Measurements from ENCODE around the gene PAX6.

PAX6 gene

DNA sequence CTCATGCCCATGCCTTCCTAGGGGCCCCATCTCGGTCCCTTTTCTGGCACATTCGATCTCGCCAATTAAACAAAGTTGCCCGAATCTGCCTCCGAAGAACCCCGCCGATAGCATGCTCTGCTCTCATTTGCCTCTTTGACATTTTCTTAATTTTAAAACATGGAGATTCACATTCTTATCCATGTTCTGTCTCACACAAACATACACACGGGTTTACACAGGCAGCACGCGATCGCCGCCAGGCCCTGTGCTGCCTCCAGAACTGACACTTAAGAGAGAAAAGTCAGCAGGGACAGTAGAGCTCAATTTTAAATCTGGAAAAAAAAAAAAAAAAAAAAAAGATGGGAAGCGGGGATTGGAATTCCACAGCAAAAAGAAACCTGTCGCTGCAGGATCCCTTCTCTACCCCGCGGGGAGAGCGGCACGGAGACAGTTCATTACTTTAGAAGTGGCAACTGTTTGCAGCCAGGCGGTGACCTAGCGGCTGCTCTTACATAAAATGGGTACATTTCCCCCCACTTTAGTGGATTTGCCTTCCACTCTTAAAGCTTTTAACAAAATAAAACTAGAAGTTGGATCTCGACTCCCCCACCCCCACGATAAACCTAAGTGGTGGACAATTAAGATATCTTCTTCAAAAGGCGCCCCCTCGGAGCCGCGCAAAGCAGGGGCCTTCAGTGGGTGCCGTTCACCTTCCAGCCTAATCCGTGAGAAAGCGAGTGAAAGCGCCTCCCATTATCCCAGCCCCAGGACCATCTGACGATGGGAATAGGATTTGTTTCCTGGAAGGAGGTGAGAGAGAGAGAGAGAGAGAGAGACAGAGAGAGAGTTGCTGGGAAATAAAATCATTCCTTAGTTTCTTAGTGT, 13.7 kb downstream of the PAX6 start:
- no peak for DNase-seq (ENCODE audit: low spot score)

DNA sequence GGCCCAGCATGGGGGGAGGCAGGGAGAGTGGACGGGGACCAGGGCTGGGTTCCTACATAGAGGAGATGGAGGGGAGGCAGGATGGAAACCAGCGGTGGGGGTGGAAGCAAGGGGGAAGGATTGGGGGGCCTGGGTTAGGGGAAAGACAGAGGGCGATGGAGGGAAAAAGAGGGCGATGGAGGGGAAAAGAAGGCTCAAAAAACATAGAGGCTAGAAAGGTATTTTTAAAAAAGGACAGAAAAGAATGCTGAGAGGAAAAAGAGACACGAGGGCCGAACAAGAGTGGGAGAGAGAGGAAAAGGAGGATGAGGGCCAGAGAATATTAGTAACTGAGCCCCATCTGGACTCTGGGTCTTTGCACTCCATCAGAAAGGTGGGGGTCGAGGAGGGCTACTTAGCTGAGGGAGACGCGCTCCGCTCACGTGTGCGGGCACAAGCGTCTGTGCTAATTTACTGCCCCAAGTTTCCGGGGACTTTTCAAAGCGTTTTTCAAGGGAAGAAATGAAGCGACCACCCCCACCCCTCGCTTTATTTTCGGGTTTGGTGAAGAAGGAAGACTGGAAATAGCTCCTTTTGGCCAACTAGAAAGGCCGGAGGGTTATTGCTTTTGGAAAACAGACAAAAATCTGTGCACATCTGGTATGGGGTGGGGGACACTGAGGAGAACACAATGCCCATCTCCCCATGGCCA, 14.5 kb downstream of the PAX6 start:
- no peak for DNase-seq (ENCODE audit: low spot score)

DNA sequence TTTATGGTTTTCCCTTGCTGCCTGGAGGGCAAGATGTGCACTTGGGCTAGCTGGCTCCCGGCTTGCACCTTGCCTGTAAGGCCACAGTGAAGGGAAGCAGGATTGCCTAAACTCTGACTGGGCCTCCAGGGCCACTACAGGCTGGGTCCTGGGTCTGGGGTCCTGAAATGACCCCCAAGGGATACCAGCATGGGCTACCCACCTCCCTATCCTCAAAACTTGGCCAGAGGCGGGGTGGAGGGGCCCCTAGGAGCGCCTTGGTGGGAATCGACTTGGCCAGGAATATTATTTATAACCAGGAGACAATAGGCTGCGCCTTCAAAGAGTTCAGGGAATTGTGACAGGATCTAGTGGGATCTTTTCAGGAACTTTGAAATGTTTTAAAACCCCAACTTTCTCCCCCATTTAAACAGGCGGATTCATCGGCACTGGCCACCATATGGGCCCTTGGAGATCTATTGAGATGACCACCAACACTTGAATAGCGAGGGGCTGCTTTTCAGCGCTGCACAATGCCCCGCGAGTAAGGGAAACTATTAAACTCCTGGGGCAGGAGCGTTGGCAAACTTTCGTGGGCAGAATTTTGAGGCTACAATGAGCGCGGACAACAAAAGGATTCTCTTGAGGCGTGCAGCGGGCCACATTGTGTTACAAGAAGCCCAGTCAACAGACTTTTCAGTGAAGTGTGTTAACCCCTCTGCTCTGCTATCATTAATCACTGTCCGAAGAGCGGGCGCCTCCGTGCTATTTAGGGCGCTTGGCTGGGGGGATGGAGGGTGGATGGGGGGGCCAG, 15.2 kb downstream of the PAX6 start:
- no peak for DNase-seq (ENCODE audit: low spot score)

DNA sequence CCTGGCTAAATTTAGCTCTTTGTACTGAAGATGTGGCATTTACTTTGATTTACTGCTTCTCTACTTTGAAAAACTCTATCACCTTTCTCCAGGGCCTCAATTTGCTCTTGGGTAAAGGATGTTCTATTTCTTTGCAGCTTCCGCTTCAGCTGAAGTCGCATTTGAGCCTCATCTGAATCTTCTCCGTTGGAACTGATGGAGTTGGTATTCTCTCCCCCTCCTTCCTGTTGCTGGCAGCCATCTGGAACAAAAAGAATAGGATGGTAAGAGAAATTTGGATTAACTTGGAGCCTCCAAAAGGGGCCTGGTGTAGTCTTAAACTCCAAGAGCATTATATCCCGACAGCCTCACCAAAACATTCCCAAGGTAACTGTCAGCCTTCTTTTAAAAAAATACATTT, 16.6 kb downstream of the PAX6 start:
- no peak for DNase-seq (ENCODE audit: low spot score)

DNA sequence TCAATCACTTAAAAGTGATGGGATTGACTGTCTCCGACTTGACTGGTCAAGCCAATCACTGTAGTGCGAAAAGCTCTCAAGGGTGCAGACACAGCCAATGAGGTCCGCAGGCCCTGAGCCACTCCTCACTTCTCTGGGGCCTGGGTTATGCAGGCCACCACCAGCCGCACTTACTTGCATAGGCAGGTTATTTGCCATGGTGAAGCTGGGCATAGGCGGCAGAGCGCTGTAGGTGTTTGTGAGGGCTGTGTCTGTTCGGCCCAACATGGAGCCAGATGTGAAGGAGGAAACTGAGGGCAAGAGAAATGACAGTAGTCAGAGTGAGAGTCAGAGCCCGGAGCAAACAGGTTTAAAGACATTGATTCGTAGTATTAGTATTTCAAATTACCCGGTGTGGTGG, 17.9 kb downstream of the PAX6 start:
- no peak for DNase-seq (ENCODE audit: low spot score)

- DNase-seq (ENCODE audit: low spot score): no peak
These were observed 18.7 kb downstream of the PAX6 start for GRCh38 chr11:31792456-31792855.

DNA sequence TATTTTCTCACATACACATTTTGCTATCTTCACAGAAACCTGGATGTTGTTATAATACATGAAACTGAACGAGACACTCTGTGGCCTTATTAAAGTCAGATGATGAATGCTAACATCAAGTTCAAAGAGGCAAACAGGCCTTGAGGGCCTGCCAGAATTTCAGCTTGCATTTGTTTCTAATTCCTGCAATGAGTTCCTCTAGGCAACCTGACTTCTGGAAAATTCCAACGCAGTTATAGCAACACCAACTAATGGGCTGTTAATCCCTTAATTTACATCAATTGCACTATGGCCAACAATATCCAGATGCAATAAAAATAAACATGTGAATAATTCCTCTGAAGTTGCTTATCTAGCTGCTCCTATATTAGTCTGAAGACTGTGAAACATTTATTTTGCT, 19.1 kb downstream of the PAX6 start:
- no peak for DNase-seq (ENCODE audit: low spot score)

DNA sequence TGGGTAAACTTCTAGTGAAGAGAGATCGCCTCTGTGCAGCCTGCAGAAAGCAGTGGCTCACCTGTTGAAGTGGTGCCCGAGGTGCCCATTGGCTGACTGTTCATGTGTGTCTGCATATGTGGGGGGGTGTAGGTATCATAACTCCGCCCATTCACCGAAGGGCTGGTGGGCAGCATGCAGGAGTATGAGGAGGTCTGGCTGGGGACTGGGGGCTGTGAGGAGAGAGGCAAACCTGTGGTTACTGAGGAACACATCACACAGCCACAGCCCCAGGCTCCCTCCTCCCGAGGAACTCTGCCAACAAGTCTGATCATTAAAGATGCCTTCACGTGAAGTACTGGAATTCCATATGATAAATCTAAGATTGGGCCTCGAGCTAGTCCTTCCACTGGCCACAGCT, 20.5 kb downstream of the PAX6 start:
- no peak for DNase-seq (ENCODE audit: low spot score)

GRCh38 chr11:31788085-31788484, 23.0 kb downstream of the PAX6 start:
- no peak for DNase-seq (ENCODE audit: low spot score)

GRCh38 chr11:31786996-31787685, 24.0 kb downstream of the PAX6 start:
- DNase-seq (ENCODE audit: low spot score): no peak

DNA sequence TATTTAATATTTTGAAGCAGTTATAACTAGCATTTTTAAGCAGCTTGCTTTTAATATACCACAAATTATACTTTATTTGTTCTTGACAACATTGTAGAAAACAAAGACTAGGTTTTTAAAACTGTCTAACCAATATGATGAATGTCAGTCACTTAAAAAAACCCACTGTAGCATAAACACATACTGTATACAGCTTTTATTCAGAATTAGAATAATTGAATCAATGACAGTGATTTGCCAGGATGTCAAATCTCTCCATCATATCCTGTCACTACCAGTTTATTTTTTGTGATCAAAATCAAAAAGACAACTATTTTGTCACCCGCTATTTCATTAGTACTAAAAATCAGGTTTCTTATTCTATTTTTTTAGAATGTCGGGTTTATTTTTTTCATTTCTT, 26.5 kb downstream of the PAX6 start:
- no peak for DNase-seq (ENCODE audit: low spot score)

GRCh38 chr11:31783252-31783651, 27.9 kb downstream of the PAX6 start:
- no peak for DNase-seq (ENCODE audit: low spot score)

DNA sequence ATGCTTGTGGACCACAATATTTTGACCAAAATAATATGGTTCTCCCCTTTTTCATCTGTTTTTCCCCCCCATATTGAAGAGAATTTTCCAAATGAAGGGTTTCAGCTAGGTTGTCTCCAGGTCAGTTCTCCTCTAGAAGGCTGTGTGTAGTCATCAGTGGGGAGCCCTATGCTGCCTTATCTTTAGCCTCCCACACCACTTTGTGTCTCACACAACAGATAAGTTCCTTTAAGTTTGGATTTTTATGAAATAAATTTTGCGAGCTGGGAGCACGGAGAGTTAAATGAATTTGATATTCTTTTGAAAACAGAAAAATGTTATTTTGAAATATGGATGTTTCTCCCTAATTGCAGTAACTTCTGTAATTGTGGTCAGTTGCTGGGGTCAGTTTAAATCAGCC, 28.9 kb downstream of the PAX6 start:
- no peak for DNase-seq (ENCODE audit: low spot score)

- DNase-seq (ENCODE audit: low spot score): no peak
These were observed 30.6 kb downstream of the PAX6 start for GRCh38 chr11:31780480-31780971.

GRCh38 chr11:31780078-31780477, 31.0 kb downstream of the PAX6 start:
- DNase-seq (ENCODE audit: low spot score): no peak

DNA sequence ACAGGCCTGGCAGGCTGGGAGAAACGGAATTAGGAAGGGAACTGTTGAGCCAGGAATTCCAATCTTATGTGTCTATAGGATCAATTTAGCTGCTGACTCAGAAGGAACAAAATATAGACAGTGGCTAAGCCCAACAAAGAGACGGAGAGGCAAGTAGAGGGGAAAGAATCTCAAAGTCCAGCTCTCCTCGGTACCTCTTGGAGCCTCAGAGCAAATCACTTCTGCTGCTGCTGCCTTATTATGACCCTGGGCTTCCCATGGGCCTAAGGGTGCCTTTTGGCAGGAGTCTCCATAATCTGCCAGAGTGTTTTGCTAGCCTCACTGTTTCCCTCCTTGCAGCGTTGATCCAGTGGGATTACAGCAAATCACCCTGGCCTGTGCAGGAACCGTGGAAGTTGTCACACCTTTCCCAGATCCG, 31.7 kb downstream of the PAX6 start:
- DNase-seq (ENCODE audit: low spot score): no peak

GRCh38 chr11:31772412-31772811, 38.7 kb downstream of the PAX6 start:
- DNase-seq (ENCODE audit: low spot score): no peak

DNA sequence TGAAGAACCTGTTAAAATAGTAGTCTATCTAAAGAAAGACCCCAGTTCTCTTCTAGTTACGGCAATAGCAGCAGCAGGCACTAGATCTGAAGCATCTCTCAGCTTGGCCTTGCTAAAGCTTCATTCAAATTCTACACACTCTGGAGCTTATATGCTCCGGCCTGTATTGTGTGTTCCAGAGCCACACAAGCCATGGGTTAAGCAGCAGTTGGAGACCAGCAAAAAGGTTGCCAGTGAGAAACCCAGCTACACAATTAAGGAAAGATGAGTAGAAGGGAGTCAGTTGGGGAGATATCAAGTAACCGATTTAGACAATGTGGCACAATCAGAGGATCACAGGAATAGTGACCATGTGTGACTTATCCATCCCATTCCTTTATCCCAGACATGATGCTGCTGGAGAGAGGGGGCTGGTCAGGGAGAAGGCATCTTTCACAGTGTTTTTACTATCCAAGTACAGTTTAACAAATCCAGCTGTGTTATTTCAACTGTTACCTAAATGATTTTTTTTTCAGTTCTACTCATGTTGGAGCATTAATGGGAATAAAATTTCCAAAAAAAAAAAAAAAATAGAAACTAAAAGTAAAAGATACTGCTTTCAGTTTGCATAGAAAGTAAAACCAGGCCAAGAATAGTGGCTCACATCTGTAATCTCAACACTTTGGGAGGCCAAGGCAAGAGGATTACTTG, 41.0 kb downstream of the PAX6 start:
- no peak for DNase-seq (ENCODE audit: low spot score)

GRCh38 chr11:31768749-31769640, 42.1 kb downstream of the PAX6 start:
- DNase-seq (ENCODE audit: low spot score): no peak

- DNase-seq (ENCODE audit: low spot score): no peak
These were observed 43.4 kb downstream of the PAX6 start for GRCh38 chr11:31767685-31768084.

Measured in kidney capillary endothelial cell (primary cell).